ENCODE results near the gene LGI1.
"Not testable (repeated sequence)": the region's sequence is repeated elsewhere in the genome, so short reads cannot be mapped to it uniquely, and the experiment has no call there.

Gene LGI1

DNA sequence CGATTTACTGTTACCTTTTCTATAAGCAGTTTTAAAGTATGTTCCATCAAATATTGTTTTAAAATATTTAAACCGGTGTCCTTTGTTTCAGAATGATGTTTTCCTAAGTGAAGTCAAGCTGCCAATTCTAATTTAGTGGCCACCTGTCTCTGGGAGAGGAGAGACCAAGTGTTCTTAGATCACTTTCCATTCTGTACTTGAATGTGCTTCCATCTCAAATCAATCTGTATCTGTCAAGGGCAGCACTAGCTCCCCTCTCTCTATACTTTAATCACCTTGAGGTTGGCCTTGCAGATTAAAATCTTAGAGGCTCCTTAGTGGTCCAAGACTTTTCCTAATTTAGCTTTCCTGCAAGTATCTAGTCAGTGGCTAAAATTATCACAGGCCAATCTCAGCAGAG lies 49.6 kb downstream of the LGI1 start:
- no peak for DNase-seq

GRCh38 chr10:93812659-93813338 lies 55.1 kb downstream of the LGI1 start:
- no peak for DNase-seq

DNA sequence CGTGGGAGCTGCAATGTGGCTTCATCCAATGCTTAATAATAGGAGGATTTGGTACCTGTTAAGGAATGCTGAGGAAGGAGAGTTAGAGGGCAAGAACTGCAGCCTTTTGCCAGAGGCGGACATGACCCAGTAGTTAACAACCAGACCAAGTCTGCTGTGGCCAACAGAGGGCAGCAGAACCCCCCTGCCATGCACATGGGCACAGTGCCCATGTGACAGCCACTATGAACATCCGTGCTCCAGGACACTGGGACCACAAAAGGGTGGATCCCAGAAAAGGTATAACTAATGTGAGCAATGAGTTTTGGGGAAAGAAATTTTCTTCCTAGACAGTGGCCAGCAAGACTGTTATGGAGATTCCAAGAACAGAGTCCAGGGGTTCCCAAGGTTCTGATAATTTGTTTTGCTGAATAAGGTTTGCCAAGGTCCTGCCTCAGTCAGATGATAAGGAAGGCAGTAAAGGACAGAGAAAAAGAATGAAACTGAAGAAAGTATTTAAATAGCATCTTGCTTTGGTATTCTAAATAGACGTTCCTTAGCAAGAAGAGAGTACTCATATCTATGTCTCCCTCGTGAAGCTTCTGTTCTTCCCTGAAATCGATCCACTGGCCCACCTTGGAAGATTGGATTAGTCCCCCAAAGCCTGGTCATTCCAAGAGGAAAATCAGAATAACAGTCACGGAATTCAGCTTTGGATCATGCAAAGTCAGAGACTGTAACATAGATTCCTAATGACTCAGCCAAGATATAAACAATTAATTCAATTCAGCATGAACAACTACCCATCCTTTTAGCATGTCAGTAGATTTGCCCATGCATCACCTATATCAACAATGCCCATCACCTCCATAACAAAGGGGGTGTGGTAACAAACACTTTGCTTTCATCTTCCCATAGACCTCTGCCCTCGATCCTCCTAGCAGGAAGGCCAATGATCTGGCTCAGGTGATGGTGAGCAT lies 56.0 kb downstream of the LGI1 start:
- DNase-seq: no peak

DNA sequence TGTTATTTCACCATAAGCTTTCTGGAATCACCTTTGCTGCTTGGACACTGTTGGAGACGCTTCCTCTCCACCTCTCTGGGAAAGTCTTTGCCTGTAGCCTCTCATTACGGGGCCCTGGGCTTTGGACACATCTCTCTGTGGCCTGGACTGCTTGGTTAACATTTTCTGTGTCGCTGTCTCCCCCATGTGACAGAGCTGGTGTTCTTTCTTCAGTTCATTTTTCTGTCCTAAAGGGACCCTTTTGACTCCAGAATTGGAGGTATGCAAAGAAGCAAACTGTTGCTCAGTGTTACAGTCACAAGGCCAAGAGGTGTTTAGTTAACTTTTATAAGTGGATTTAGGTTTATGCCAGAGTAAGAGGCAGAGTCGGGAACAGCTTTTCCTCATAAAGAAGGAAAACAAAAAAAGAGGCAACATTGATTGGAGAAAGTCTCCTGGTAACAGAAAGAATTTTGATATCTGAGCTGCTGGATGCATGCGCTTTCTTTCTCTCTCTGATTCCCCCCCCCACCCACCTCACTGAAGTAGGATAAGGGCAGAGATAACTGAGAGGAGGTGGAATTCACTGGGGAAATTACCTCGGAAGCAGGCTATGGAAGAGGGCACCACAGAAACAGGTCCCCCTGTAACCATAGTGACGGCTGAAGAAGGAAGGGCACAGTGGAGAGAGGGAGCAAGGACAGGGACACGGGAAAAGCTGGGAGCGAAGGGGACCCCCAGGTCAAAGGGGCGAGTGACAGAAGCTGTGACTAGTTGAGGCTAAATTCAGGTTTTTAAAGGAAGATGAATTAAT lies 57.8 kb downstream of the LGI1 start:
- DNase-seq: no peak

DNA sequence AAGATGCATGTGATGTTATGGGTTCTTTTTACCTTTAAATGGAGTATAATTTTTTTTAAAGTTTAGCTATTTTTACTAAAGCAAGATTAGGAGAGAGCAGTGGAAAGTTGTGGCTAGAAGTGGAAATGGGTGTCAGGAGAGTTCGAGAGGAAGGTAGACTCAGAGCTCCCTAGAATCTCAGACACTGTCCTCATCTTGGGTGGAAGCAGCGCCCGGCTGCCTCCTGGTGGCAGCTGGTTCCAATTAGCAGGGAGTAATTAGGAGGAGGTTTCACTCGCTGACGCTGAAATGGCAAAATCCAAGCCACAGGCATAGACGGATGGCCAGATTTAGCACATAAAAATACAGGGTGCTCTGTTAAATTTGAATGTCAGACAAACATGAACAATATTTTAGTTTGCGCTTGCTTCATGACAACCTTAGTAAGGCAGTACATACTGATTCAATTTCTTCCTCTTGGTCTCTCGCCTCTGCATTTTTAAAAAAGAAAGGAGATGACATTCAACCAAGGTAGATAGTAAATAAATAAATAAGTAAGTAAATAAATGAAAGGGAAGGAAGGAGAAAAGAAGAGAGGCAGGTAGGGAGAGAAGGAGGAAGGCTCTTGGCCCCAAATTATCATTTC lies 58.5 kb downstream of the LGI1 start:
- DNase-seq: peak; percentile 66

DNA sequence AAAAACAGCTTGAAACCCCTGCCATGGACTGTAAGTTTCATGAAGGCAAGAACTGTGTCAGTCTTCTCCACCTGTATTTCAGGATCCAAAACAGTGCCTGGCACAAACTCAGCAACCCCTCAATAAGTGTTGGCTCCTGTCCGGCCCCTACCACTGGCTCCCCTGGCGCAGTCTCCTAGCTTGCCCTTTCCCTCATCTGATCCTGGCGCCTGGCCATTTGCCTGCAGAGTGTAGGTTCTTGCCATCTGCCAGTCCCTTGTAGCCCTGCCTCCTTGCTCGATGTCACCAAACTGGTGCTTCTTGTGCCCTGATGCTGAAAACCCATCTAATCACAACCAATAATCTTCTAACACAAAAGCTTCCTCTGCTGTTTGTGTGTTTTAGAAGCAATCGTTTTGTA lies 60.4 kb downstream of the LGI1 start:
- DNase-seq: no peak

DNA sequence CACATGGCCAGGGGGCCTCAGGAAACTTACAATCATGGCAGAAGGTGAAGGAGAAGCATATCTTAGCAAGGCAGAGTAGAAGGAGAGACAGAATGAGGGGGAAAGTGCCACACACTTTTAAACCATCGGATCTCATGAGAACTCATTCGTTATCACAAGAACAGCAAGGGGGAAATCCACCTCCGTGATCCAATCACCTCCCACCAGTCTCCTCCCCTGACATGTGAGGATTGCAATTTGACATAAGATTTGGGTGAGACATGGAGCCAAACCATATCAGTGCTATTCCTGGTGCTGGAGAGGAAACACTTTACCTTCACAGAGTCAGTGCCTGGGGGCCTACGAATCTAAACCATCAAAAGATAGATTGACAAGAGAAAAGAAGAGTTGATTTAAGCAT lies 61.8 kb downstream of the LGI1 start:
- DNase-seq: no peak

DNA sequence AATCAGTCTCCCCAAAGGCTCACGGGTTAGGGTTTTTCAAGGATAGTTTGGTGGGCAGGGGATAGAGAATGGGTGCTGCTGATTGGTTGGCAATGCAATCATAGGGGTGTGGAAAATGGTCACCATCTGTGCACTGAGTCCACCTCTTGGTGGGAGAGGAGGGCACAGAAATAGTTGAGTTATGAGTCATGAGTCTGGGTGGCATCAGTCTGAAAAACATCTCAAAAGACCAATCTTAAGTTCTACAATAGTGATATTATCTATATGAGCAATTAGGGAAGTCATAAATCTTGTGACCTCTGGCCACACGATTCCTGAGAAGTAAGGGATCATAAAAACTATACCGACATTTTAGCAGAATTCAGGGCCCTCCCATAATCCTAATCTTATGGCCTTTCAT lies 62.7 kb downstream of the LGI1 start:
- DNase-seq: no peak

GRCh38 chr10:93821051-93821772 lies 63.5 kb downstream of the LGI1 start:
- peak; percentile 29 for DNase-seq

DNA sequence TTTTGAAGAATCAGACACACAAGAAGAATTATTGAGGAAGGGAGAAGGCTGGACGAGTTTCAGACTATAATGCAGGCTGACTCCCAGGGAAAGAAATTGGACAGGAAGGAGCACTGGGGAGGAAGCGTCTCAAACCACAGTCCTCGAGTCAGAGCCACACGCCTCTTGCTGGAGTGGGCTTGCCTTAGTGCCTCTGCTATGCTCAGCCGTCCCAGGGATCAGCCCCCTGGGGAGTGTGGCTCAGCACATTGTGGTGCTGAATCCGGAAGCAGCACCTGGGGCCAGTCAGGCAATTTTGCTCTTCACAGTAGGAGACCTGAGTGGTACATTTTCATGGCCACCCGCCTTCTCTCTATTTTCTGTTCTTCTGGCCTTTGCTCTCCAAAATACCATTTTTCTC lies 68.6 kb downstream of the LGI1 start:
- DNase-seq: no peak

DNA sequence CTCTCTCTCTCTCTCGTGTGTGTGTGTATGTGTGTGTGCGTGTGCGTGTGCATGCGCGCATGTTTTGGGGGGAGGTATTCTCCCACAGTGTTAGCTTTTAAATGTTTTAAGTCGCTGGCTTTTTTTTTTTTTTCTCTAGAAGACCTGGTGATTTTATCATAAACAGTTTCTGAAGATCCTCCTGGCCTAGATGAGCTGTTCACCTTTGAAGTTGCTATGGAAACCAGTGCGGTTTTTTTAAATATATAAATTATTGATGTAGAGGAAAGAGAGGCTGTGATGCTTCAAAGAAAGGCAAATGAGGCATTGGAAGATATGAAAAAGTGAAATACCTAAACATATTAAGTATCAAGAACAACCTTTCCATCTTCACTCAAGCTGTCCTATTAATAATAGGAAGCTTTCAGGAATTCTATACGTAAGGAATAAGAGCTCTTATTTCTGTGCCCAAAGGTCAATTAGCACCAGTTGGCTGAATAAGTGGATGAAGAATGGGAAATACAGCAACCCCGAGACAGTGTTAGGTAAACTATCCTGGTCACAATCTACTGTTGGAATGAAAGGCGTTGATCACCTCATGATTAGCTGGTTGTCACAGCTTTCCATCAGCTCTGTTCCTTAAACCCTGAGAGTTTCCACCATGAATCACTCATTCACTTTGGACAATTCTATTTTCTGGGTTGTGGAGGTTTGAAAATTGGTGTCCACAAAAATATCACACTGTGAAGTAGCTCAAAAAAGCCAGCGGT lies 69.5 kb downstream of the LGI1 start:
- no peak for DNase-seq

DNA sequence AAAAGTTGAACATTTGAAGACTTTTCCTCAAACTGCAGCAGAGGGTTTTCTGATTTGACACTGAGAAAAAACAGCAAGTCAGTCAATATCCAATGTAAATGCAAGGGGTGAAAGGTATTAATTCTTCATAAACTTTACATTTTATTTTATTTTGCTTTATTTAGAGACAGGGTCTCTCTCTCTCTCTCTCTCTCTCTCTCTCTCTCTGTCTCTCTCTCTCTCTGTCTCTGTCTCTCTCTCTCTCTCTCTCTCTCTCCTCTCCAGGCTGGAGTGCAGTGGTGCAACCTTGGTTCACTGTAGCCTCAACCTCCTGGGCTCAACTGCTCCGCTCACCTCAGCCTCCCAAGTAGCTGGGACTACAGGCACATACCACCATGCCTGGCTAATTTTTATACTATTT lies 73.3 kb downstream of the LGI1 start:
- not testable (repeated sequence) for DNase-seq

GRCh38 chr10:93835770-93836169 lies 78.0 kb downstream of the LGI1 start:
- no peak for DNase-seq

DNA sequence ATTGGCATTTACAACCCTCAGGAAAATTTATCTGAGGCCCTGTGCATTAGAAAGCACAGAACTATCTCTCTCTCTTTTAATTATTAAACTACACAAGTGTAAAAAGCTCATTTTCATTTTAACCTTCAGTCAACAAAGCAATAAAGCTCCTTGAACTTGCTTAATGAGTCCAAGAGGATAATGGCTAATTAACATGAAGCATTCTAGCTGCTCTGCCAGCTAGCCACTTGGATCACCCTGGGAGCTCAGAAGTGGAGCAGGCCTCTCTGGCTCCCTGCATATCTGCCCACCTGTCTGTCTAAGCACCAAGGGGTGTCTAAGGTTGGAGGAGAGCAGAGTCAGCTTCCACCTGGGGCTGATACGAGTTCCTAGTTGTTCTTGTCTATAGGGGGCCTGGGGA lies 80.1 kb downstream of the LGI1 start:
- DNase-seq: no peak

GRCh38 chr10:93838278-93838677 lies 80.5 kb downstream of the LGI1 start:
- no peak for DNase-seq

GRCh38 chr10:93841961-93842360 lies 84.2 kb downstream of the LGI1 start:
- DNase-seq: no peak

DNA sequence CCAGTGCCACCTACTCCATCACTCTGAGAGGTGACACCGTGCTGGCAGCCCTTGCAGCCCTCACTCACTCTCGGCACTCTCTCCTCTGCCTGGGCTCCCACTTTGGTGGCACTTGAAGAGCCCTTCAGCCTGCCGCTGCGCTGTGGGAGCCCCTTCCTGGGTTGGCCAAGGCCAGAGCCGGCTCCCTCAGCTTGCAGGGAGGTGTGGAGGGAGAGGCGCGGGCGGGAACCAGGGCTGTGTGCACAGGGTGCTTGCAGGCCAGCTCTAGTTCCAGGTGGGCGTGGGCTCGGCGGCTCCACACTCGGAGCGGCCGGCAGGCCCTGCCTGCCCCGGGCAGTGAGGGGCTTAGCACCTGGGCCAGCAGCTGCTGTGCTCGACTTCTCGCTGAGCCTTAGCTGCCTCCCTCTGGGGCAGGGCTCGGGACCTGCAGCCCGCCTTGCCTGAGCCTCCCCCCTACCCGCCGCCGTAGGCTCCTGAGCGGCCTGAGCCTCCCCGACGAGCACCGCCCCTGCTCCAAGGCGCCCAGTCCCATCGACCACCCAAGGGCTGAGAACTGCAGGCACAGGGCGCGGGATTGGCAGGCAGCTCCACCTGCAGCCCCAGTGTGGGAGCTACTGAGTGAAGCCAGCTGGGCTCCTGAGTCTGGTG lies 87.4 kb downstream of the LGI1 start:
- no peak for DNase-seq
